Epidermal melanocyte (primary cell): ENCODE data around the gene ORC6.

ENCODE experiments used
- DNase-seq: peaks from one replicate; pipeline ENCODE4 v3.0.0; 2011; ENCODE audit warnings: low spot score; ENCODE audit not compliant: insufficient read length

ORC6 gene

GRCh38 chr16:46700048-46700447 lies 10.6 kb downstream of the ORC6 start:
- no peak for DNase-seq

GRCh38 chr16:46701615-46702014 lies 12.2 kb downstream of the ORC6 start:
- no peak for DNase-seq

GRCh38 chr16:46702030-46702429 lies 12.6 kb downstream of the ORC6 start:
- no peak for DNase-seq

GRCh38 chr16:46706642-46707041 lies 17.2 kb downstream of the ORC6 start:
- no peak for DNase-seq

- DNase-seq, result no peak
These were observed 20.1 kb downstream of the ORC6 start for GRCh38 chr16:46709469-46710005.

- no peak for DNase-seq
These were observed 21.9 kb downstream of the ORC6 start for GRCh38 chr16:46711106-46712058.

- no peak for DNase-seq
These were observed 23.5 kb downstream of the ORC6 start for GRCh38 chr16:46712911-46713310.

- DNase-seq, result no peak
These were observed 24.2 kb downstream of the ORC6 start for GRCh38 chr16:46713634-46714033.

GRCh38 chr16:46714797-46715591 lies 25.5 kb downstream of the ORC6 start:
- DNase-seq, result no peak

- DNase-seq, result no peak
These were observed 26.4 kb downstream of the ORC6 start for GRCh38 chr16:46715769-46716305.

GRCh38 chr16:46717692-46718091 lies 28.2 kb downstream of the ORC6 start:
- no peak for DNase-seq

GRCh38 chr16:46718214-46718613 lies 28.8 kb downstream of the ORC6 start:
- no peak for DNase-seq

- no peak for DNase-seq
These were observed 30.1 kb downstream of the ORC6 start for GRCh38 chr16:46719528-46719927.

GRCh38 chr16:46720619-46721018 lies 31.2 kb downstream of the ORC6 start:
- no peak for DNase-seq

GRCh38 chr16:46721885-46722284 lies 32.4 kb downstream of the ORC6 start:
- DNase-seq, result no peak

- DNase-seq, result no peak
These were observed 37.7 kb downstream of the ORC6 start for GRCh38 chr16:46727184-46727583.

- DNase-seq, result no peak
These were observed 38.2 kb downstream of the ORC6 start for GRCh38 chr16:46727630-46728029.

GRCh38 chr16:46728806-46729205 lies 39.3 kb downstream of the ORC6 start:
- no peak for DNase-seq

GRCh38 chr16:46729326-46729995 lies 40.0 kb downstream of the ORC6 start:
- DNase-seq, result no peak

GRCh38 chr16:46730126-46730525 lies 40.7 kb downstream of the ORC6 start:
- DNase-seq, result no peak
